IMR-90 (cell line): ENCODE data around the gene INHA. TPM values are rescaled to one million over a fixed set of nuclear protein-coding genes. Genes with fewer than 3 reads are reported as not detected.

Experiments
- ATAC-seq: fragments of 200-7000 bp; cut with Tn5 transposase; 2 replicates; pipeline ENCODE4 v1.9.1; 2020; ENCODE audit warnings: low read depth, mild to moderate bottlenecking, moderate library complexity
- BruUV-seq: library from RNA; stranded (reverse); fragments of 400-500 nt; replicated peaks from 2 replicates; lab custom pipeline; 2021; lab: Mats Ljungman, UMichigan
- CTCF ChIA-PET: fragments of 300-600 bp; formaldehyde crosslinking; extraction: SDS; loops from one replicate; lab custom pipeline; 2021; ENCODE audit warnings: antibody characterized with exemption; lab: Yijun Ruan, JAX
- POLR2A ChIA-PET: fragments of 300-600 bp; sonication (Branson Sonifier 250); formaldehyde crosslinking; loops from one replicate; lab custom pipeline; 2022; ENCODE audit warnings: antibody characterized with exemption; ENCODE audit not compliant: unreplicated experiment; lab: Charles Lee
- DNase-seq: peaks from one replicate; pipeline ENCODE4 v3.0.0; 2013
- H2AFZ ChIP-seq: replicated peaks from 2 replicates; pipeline ENCODE3; 2013; ENCODE audit warnings: low read length, mild to moderate bottlenecking; ENCODE audit not compliant: poor library complexity
- H2AK5ac ChIP-seq: 2 replicates; pipeline ENCODE4 v1.6.1; 2013; ENCODE audit warnings: low read depth, low read length, inconsistent platforms
- H2AK9ac ChIP-seq: replicated peaks from 2 replicates; pipeline ENCODE3; 2013; ENCODE audit warnings: mild to moderate bottlenecking, low read depth, low read length, moderate library complexity; ENCODE audit not compliant: poor library complexity
- H2BK120ac ChIP-seq: 2 replicates; pipeline ENCODE4 v1.6.1; 2013; ENCODE audit warnings: low read depth, low read length, inconsistent platforms
- H2BK15ac ChIP-seq: 3 replicates; pipeline ENCODE4 v1.6.1; 2013; ENCODE audit warnings: low read depth, low read length, inconsistent platforms
- H2BK20ac ChIP-seq: 2 replicates; pipeline ENCODE4 v1.6.1; 2013; ENCODE audit warnings: low read depth, mild to moderate bottlenecking, inconsistent platforms, low read length, moderate library complexity
- H2BK5ac ChIP-seq: 2 replicates; pipeline ENCODE4 v1.6.1; 2013; ENCODE audit warnings: mild to moderate bottlenecking, low read depth, low read length, inconsistent platforms; ENCODE audit not compliant: poor library complexity, severe bottlenecking
- H3K14ac ChIP-seq: replicated peaks from 2 replicates; pipeline ENCODE4 v1.6.1; 2013; ENCODE audit warnings: low read depth, low read length, inconsistent platforms
- H3K18ac ChIP-seq: 2 replicates; pipeline ENCODE4 v1.6.1; 2013; ENCODE audit warnings: low read depth, low read length, control low read depth
- H3K23ac ChIP-seq: 2 replicates; pipeline ENCODE4 v1.6.1; 2013; ENCODE audit warnings: low read depth, low read length, inconsistent platforms
- H3K27ac ChIP-seq: 2 replicates; pipeline ENCODE4 v1.5.1; 2013; ENCODE audit warnings: mild to moderate bottlenecking, control low read depth, low read length; ENCODE audit not compliant: insufficient read depth
- H3K27me3 ChIP-seq: 2 replicates; pipeline ENCODE4 v1.6.1; 2013; ENCODE audit warnings: low read length; ENCODE audit not compliant: control insufficient read depth, insufficient read depth
- H3K36me3 ChIP-seq: 2 replicates; pipeline ENCODE4 v1.6.1; 2013; ENCODE audit warnings: low read length, mixed read lengths; ENCODE audit not compliant: control insufficient read depth, insufficient read depth
- H3K4ac ChIP-seq: 2 replicates; pipeline ENCODE4 v1.6.1; 2013; ENCODE audit warnings: low read depth, low read length, inconsistent platforms
- H3K4me1 ChIP-seq: 2 replicates; pipeline ENCODE4 v1.6.1; 2013; ENCODE audit warnings: low read length, mixed read lengths; ENCODE audit not compliant: control insufficient read depth, insufficient read depth
- H3K4me2 ChIP-seq: 2 replicates; pipeline ENCODE4 v1.6.1; 2013; ENCODE audit warnings: low read depth, mild to moderate bottlenecking, control low read depth, low read length, moderate library complexity
- H3K4me3 ChIP-seq: 2 replicates; pipeline ENCODE4 v1.5.1; 2013; ENCODE audit warnings: low read depth, mild to moderate bottlenecking, control low read depth, low read length, moderate library complexity; ENCODE audit not compliant: insufficient read depth
- H3K56ac ChIP-seq: 2 replicates; pipeline ENCODE4 v1.6.1; 2013; ENCODE audit warnings: low read length, inconsistent platforms; ENCODE audit not compliant: insufficient read depth; ENCODE audit errors: extremely low read depth
- H3K79me1 ChIP-seq, 2 experiments: 2 replicates each; pipeline ENCODE4 v1.6.1; 2013; ENCODE audit warnings: low read length in 2 of 2, inconsistent platforms in 1 of 2, low read depth in 1 of 2
- H3K9ac ChIP-seq: 2 replicates; pipeline ENCODE4 v1.6.1; 2013; ENCODE audit warnings: low read depth, low read length, control low read depth
- H3K9me1 ChIP-seq: 2 replicates; pipeline ENCODE4 v1.6.1; 2013; ENCODE audit warnings: low read length, inconsistent platforms; ENCODE audit not compliant: insufficient read depth
- H3K9me3 ChIP-seq: 2 replicates; pipeline ENCODE4 v1.6.1; 2013; ENCODE audit warnings: low read length; ENCODE audit not compliant: control insufficient read depth, insufficient read depth
- H4K20me1 ChIP-seq: 2 replicates; pipeline ENCODE4 v1.6.1; 2013; ENCODE audit warnings: low read length, inconsistent platforms; ENCODE audit not compliant: insufficient read depth
- H4K5ac ChIP-seq: 2 replicates; pipeline ENCODE4 v1.6.1; 2013; ENCODE audit warnings: mild to moderate bottlenecking, low read depth, low read length, control low read depth
- H4K8ac ChIP-seq, 2 experiments: 2 replicates each; pipeline ENCODE4 v1.6.1; 2013; ENCODE audit warnings: low read depth in 2 of 2, low read length in 2 of 2, control low read depth in 1 of 2, inconsistent platforms in 1 of 2
- H4K91ac ChIP-seq: 2 replicates; pipeline ENCODE4 v1.6.1; 2013; ENCODE audit warnings: low read depth, low read length, inconsistent platforms; ENCODE audit not compliant: insufficient read depth
- CEBPB ChIP-seq: IDR thresholded peaks from 2 replicates; pipeline ENCODE4 v1.6.1; 2012; ENCODE audit warnings: low read depth, low read length, improper control_type of control experiment
- ELK1 ChIP-seq: fragments of 150-350 bp; IDR thresholded peaks from 2 replicates; pipeline ENCODE4 v1.6.1; 2016; ENCODE audit warnings: low read depth, mild to moderate bottlenecking, low read length, moderate library complexity, borderline replicate concordance
- FOS ChIP-seq: fragments of 150-350 bp; IDR thresholded peaks from 2 replicates; pipeline ENCODE4 v1.6.1; 2016; ENCODE audit warnings: low read depth, low read length
- SMC3 ChIP-seq: fragments of 150-350 bp; IDR thresholded peaks from 2 replicates; pipeline ENCODE4 v1.6.1; 2016; ENCODE audit warnings: low read depth, mild to moderate bottlenecking, antibody characterized with exemption, low read length, moderate library complexity
- WGBS, 2 experiments: methylation state at CpG; one replicate each; pipeline versions ENCODE4 v1.1.5 to v1.1.7; 2013; ENCODE audit warnings: missing lambda C conversion rate in 2 of 2; ENCODE audit not compliant: insufficient read length in 1 of 2; ENCODE audit errors: extremely low coverage in 2 of 2; 5-methylcytosine and 5-hydroxymethylcytosine counted together
- dilution Hi-C: fragments of 300-500 bp; cut with HindIII; formaldehyde crosslinking; loops from one replicate; pipeline ENCODE4 v1.14.3; 2018; ENCODE audit warnings: low sequenced_read_pairs; ENCODE audit not compliant: unreplicated experiment
- in situ Hi-C: fragments of 300-500 bp; cut with MboI; formaldehyde crosslinking; loops from 3 replicates; pipeline ENCODE4 v1.14.3; 2019; ENCODE audit warnings: low sequenced_read_pairs, inconsistent platforms, mixed read lengths
- intact Hi-C: fragments of 100-400 bp; cut with micrococcal nuclease; formaldehyde crosslinking; loops from 2 replicates; pipeline ENCODE4 v1.10.0; 2022
- polyA plus RNA-seq, 3 experiments: library from polyadenylated mRNA; depleted of rRNA; stranded (reverse); fragments of >200 nt; gene quantifications; 2 replicates each; pipeline ENCODE4 v1.2.3, GENCODE V29; 2012; ENCODE audit warnings: low replicate concordance in 1 of 3
- total RNA-seq: library from RNA; depleted of rRNA; stranded (reverse); fragments of >200 nt; gene quantifications from 2 replicates; pipeline ENCODE4 v1.2.3, GENCODE V29; 2012

Gene INHA
- total and polyA plus RNA-seq, 2 of the 4 experiments (the other 2 are of a cell fraction), result 0.96 TPM; not detected in 1

DNA sequence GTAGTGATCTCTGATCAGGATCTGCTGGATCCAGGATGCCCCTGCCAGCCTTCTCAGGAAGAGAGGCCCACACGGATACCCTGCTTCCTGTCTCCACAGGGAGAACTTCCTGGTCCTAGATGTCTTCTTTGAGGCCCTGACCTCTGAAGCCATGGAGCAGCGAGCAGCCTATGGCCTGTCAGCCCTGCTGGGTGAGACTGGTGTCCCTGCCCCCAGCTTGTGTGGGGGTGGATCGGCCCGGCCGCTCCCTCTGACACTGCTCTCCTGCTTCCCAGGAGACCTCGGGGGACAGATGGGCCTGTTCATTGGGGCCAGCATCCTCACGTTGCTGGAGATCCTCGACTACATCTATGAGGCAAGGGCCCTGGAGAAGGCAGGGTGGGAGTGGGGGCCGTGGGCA lies 35.1 kb upstream of the INHA start:
- Histone ChIP-seq H3K9me1 (0 out of 2 replicates have a peak, but pooled peaks cover 2% of the 10 kb centered on the region), H4K8ac (no peak overlapping the region), H3K4me1 (peaks cover 21% of the 10 kb centered on the region), H3K4ac (no peak overlapping the region), H3K27me3 (peaks cover 12% of the 10 kb centered on the region), H2BK5ac (no peak overlapping the region), H3K4me2 (no peak overlapping the region), H3K56ac (no peak overlapping the region), H2AFZ (no peak overlapping the region), H3K79me1 (peaks cover 4 to 29% of the 10 kb centered on the region in 2 experiments; a peak in 2 of 4 replicates), H2BK20ac (no peak overlapping the region), H4K91ac (no peak overlapping the region), H3K27ac (no peak overlapping the region), H2BK15ac (no peak overlapping the region), H4K20me1 (peaks cover 18% of the 10 kb centered on the region), H2BK120ac (no peak overlapping the region), H3K23ac (no peak overlapping the region), H3K9me3 (no peaks in the 10 kb centered on the region), H3K36me3 (peaks cover 26% of the 10 kb centered on the region), H4K5ac (no peak overlapping the region), H3K4me3 (no peak overlapping the region), H3K9ac (no peak overlapping the region), H3K18ac (no peak overlapping the region), H2AK9ac (peak overlapping the region; percentile 24), H3K14ac (no peak overlapping the region), H2AK5ac (no peak overlapping the region)
- intact Hi-C loops, result no loop called here
- TF ChIP-seq ELK1 (no peak), FOS (no peak), SMC3 (no peak), CEBPB (no peak)
- ATAC-seq, result no peak
- POLR2A ChIA-PET, result no interaction called here
- WGBS, 2 experiments, result 83% methylated on average over 8 of the region's 9 CpGs; no CpG with 5 or more reads in 1 of the 2 experiments
- in situ Hi-C loops, result no loop called here
- CTCF ChIA-PET, result no interaction called here
- dilution Hi-C loops, result no loop called here
- no TSS peak for BruUV-seq
- no peak for DNase-seq
